GM18861 (cell line): ENCODE measurements around the gene PLEKHA8.

Experiments
- ATAC-seq: cut with Tn5 transposase; IDR thresholded peaks from one replicate; pipeline ENCODE4 v1.9.1; 2021; ENCODE audit not compliant: unreplicated experiment

PLEKHA8 gene

GRCh38 chr7:30143748-30144251, 115.6 kb downstream of the PLEKHA8 start:
- ATAC-seq = no peak

GRCh38 chr7:30144657-30145306, 116.6 kb downstream of the PLEKHA8 start:
- ATAC-seq = no peak

GRCh38 chr7:30145426-30145970, 117.3 kb downstream of the PLEKHA8 start:
- ATAC-seq = no peak

- ATAC-seq = no peak
Observed at GRCh38 chr7:30146127-30146612, 118.0 kb downstream of the PLEKHA8 start.

- no peak for ATAC-seq
Observed at GRCh38 chr7:30147223-30147622, 119.0 kb downstream of the PLEKHA8 start.

- ATAC-seq = no peak
Observed at GRCh38 chr7:30147785-30148184, 119.6 kb downstream of the PLEKHA8 start.

- ATAC-seq = peak; percentile 7
Observed at GRCh38 chr7:30148426-30148825, 120.2 kb downstream of the PLEKHA8 start.

- peak; percentile 53 for ATAC-seq
Observed at GRCh38 chr7:30148951-30149459, 120.8 kb downstream of the PLEKHA8 start.

- no peak for ATAC-seq
Observed at GRCh38 chr7:30149640-30150272, 121.5 kb downstream of the PLEKHA8 start.

GRCh38 chr7:30150711-30151110, 122.5 kb downstream of the PLEKHA8 start:
- ATAC-seq = no peak

GRCh38 chr7:30154111-30154587, 125.9 kb downstream of the PLEKHA8 start:
- no peak for ATAC-seq

GRCh38 chr7:30155481-30155880, 127.3 kb downstream of the PLEKHA8 start:
- ATAC-seq = no peak

GRCh38 chr7:30157204-30157603, 129.0 kb downstream of the PLEKHA8 start:
- no peak for ATAC-seq

- no peak for ATAC-seq
Observed at GRCh38 chr7:30159163-30159562, 131.0 kb downstream of the PLEKHA8 start.

- ATAC-seq = no peak
Observed at GRCh38 chr7:30159698-30160143, 131.5 kb downstream of the PLEKHA8 start.

GRCh38 chr7:30160329-30160728, 132.1 kb downstream of the PLEKHA8 start:
- no peak for ATAC-seq

- no peak for ATAC-seq
Observed at GRCh38 chr7:30162133-30162532, 133.9 kb downstream of the PLEKHA8 start.

GRCh38 chr7:30162622-30163124, 134.5 kb downstream of the PLEKHA8 start:
- ATAC-seq = peak; percentile 28

- ATAC-seq = peak; percentile 42
Observed at GRCh38 chr7:30163231-30163894, 135.2 kb downstream of the PLEKHA8 start.

GRCh38 chr7:30164567-30164966, 136.4 kb downstream of the PLEKHA8 start:
- ATAC-seq = no peak

GRCh38 chr7:30165590-30165989, 137.4 kb downstream of the PLEKHA8 start:
- no peak for ATAC-seq
